C4-2B (cell line): ENCODE data around the gene FHIP1B.

ENCODE experiments used
- H3K27ac ChIP-seq: fragments of 450-650 bp; 2 replicates; pipeline ENCODE4 v1.5.1; 2017
- CTCF ChIP-seq: fragments of 450-650 bp; conservative IDR thresholded peaks from 2 replicates; pipeline ENCODE4 v1.5.1; 2017; ENCODE audit warnings: mild to moderate bottlenecking
- ZFX ChIP-seq: fragments of 450-650 bp; IDR thresholded peaks from 2 replicates; pipeline ENCODE4 v1.6.1; 2017

FHIP1B gene

GRCh38 chr11:6268820-6269219 is 34.4 kb upstream of the FHIP1B start:
- TF ChIP-seq CTCF (no peak), ZFX (no peak)
- H3K27ac ChIP-seq: no peak overlapping the region

GRCh38 chr11:6263662-6264061 is 29.2 kb upstream of the FHIP1B start:
- no peak overlapping the region for H3K27ac ChIP-seq
- TF ChIP-seq CTCF (no peak), ZFX (no peak)

- TF ChIP-seq ZFX (no peak), CTCF (no peak)
- no peak overlapping the region for H3K27ac ChIP-seq
These were observed 25.8 kb upstream of the FHIP1B start for GRCh38 chr11:6260207-6260726.

GRCh38 chr11:6258571-6259081 is 24.2 kb upstream of the FHIP1B start:
- no peak for TF ChIP-seq ZFX
- no peak for TF ChIP-seq CTCF

GRCh38 chr11:6258141-6258540 is 23.7 kb upstream of the FHIP1B start:
- no peak overlapping the region for H3K27ac ChIP-seq
- TF ChIP-seq ZFX (no peak), CTCF (no peak)

More at GRCh38 chr11:6258571-6259081, 24.2 kb upstream of the FHIP1B start:
- H3K27ac ChIP-seq: no peak overlapping the region

GRCh38 chr11:6253197-6253596 is 18.8 kb upstream of the FHIP1B start:
- no peak overlapping the region for H3K27ac ChIP-seq
- no peak for TF ChIP-seq CTCF
- TF ChIP-seq ZFX: no peak

- H3K27ac ChIP-seq: no peak overlapping the region
- TF ChIP-seq ZFX: no peak
- TF ChIP-seq CTCF: no peak
These were observed 17.6 kb upstream of the FHIP1B start for GRCh38 chr11:6251990-6252473.
